ENCODE data around the gene SOX10. TPM values are rescaled to one million over a fixed set of nuclear protein-coding genes. Genes with fewer than 3 reads are reported as not detected.

Gene SOX10
- total and polyA plus RNA-seq, 9 of the 15 experiments (the other 6 are each of a cell fraction or from before 2014, with no cell fraction given), result not detected

DNA sequence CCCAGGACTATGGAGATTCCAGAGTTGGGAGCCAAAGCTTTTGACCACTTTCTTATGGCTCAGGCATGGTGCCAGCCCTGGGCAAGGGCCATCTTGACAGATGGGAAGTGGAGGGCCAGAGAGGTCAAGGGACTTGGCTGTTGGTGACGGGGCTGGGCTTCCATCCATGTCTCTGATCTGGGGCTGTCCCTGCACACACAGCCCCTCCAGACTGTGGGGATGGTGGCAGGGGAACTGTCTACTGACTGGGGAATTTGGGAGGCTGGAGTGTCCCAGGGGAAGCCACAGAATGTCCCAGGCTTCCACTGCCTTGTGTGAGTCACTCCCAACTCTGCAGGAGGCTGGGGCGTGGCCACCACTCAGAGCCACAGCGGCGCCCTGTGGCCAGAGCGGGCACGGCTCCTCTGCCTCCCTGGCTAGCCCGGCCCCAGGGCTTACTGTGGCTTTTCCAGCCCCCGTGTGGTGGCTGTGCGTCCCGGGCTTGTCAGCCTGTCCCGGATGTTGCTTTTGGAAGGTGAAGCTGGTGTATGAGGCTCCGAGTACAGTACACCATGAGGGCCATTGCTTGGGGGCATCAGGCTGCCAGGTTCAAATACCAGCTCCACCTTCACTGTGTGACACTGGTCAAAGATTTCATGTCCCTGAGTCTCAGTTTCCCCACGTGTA lies 50.5 kb downstream of the SOX10 start:
- Histone ChIP-seq H4K20me1 (replicated peaks; ENCODE audit: control insufficient read depth, insufficient read depth, low read length) (no peaks in the 10 kb centered on the region), H3K4me2 (ENCODE audit: insufficient read depth, low read length) (peak overlapping the region; percentile 63), H3K27ac (ENCODE audit: extremely low read depth, low read depth, low read length) (peak overlapping the region; percentile 73), H3K9ac (ENCODE audit: insufficient read depth in 1 of 2, low read depth in 2 of 2, low read length in 2 of 2) (peak overlapping the region; percentile 38 to 68), H2AFZ (ENCODE audit: low read depth, low read length) (peak overlapping the region; percentile 91), H3K27me3 (ENCODE audit: control insufficient read depth in 2 of 2, insufficient read depth in 2 of 2, low read length in 2 of 2) (no peaks in the 10 kb centered on the region), H3K9me3 (replicated peaks; ENCODE audit: control insufficient read depth, insufficient read depth, low read depth, low read length) (no peaks in the 10 kb centered on the region), H3K9me1 (ENCODE audit: control insufficient read depth, insufficient read depth, low read length) (no peaks in the 10 kb centered on the region), H3K4me1 (replicated peaks in 1 of 2; ENCODE audit: control insufficient read depth in 2 of 2, insufficient read depth in 2 of 2, low read length in 2 of 2) (peaks cover 9 to 24% of the 10 kb centered on the region in 2 experiments; a peak in 4 of 5 replicates), H3K4me3 (no peak overlapping the region), H3K36me3 (ENCODE audit: control insufficient read depth, insufficient read depth, low read length) (peaks cover 5% of the 10 kb centered on the region; the same call in 1 of the 3 replicates), H3K79me2 (ENCODE audit: control insufficient read depth, insufficient read depth, low read length) (no peaks in the 10 kb centered on the region)
- peak; percentile 93 for FAIRE-seq
- CTCF ChIA-PET (ENCODE audit: low intra/inter-chr PET ratio), result interaction anchor here (0.5 to 1.4 kb wide), 3 partner anchors 46 to 142 kb away, joined by 3 to 5 read pairs (median 3); no protein-coding TSS in a partner anchor
- peak; percentile 100 for ATAC-seq
- in situ Hi-C loops (cut with MboI), result no loop called here
- peak; percentile 87 to 91 (median 88) for DNase-seq (ENCODE audit: extremely low read depth in 1 of 4, low spot score in 3 of 4)
- WGBS (ENCODE audit: insufficient coverage, low coverage, missing lambda C conversion rate), result under 1% methylated on average over 12 of the region's 13 CpGs
- POLR2A ChIA-PET, result interaction anchor here (0.5 to 2.0 kb wide), 5 partner anchors 20 to 268 kb away, joined by 3 to 6 read pairs (median 4); partner anchors contain the start of genes C22orf23, MAFF, MICALL1 and POLR2F
- intact Hi-C loops (cut with micrococcal nuclease), result no loop called here
- no TSS peak for BruUV-seq (replicated peaks)
- peak; percentile 97 for TF ChIP-seq ZNF764 (CRISPR knock-in tag; IDR thresholded peaks at IDR 0.05; ENCODE audit: low read depth)
- TF ChIP-seq SMC3 (conservative IDR thresholded peaks at IDR 0.05; ENCODE audit: insufficient read depth, low read depth, low read length), result peak; percentile 79
- TF ChIP-seq MTA3 (IDR thresholded peaks at IDR 0.05; ENCODE audit: borderline replicate concordance), result 0 out of 2 replicates have a peak, but pooled peaks have one; percentile 41
- TF ChIP-seq, protein P1, sequence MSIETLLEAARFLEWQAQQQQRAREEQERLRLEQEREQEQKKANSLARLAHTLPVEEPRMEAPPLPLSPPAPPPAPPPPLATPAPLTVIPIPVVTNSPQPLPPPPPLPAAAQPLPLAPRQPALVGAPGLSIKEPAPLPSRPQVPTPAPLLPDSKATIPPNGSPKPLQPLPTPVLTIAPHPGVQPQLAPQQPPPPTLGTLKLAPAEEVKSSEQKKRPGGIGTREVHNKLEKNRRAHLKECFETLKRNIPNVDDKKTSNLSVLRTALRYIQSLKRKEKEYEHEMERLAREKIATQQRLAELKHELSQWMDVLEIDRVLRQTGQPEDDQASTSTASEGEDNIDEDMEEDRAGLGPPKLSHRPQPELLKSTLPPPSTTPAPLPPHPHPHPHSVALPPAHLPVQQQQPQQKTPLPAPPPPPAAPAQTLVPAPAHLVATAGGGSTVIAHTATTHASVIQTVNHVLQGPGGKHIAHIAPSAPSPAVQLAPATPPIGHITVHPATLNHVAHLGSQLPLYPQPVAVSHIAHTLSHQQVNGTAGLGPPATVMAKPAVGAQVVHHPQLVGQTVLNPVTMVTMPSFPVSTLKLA (conservative IDR thresholded peaks at IDR 0.05), result peak; percentile 41 to 47; a peak in 2 of 4 replicates
- peak; percentile 43; the same call in 1 of the 2 replicates for TF ChIP-seq SMARCE1 (IDR thresholded peaks at IDR 0.05)
- TF ChIP-seq MEIS2 (IDR thresholded peaks at IDR 0.05; ENCODE audit: partially characterized antibody), result peak; percentile 30
- TF ChIP-seq, protein P2, sequence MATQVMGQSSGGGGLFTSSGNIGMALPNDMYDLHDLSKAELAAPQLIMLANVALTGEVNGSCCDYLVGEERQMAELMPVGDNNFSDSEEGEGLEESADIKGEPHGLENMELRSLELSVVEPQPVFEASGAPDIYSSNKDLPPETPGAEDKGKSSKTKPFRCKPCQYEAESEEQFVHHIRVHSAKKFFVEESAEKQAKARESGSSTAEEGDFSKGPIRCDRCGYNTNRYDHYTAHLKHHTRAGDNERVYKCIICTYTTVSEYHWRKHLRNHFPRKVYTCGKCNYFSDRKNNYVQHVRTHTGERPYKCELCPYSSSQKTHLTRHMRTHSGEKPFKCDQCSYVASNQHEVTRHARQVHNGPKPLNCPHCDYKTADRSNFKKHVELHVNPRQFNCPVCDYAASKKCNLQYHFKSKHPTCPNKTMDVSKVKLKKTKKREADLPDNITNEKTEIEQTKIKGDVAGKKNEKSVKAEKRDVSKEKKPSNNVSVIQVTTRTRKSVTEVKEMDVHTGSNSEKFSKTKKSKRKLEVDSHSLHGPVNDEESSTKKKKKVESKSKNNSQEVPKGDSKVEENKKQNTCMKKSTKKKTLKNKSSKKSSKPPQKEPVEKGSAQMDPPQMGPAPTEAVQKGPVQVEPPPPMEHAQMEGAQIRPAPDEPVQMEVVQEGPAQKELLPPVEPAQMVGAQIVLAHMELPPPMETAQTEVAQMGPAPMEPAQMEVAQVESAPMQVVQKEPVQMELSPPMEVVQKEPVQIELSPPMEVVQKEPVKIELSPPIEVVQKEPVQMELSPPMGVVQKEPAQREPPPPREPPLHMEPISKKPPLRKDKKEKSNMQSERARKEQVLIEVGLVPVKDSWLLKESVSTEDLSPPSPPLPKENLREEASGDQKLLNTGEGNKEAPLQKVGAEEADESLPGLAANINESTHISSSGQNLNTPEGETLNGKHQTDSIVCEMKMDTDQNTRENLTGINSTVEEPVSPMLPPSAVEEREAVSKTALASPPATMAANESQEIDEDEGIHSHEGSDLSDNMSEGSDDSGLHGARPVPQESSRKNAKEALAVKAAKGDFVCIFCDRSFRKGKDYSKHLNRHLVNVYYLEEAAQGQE (IDR thresholded peaks at IDR 0.05; ENCODE audit: borderline replicate concordance), result peak; percentile 74
- TF ChIP-seq, protein P2 (CRISPR knock-in tag; IDR thresholded peaks at IDR 0.05; ENCODE audit: low read depth), result no peak
- TF ChIP-seq, protein P3, sequence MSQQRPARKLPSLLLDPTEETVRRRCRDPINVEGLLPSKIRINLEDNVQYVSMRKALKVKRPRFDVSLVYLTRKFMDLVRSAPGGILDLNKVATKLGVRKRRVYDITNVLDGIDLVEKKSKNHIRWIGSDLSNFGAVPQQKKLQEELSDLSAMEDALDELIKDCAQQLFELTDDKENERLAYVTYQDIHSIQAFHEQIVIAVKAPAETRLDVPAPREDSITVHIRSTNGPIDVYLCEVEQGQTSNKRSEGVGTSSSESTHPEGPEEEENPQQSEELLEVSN (IDR thresholded peaks at IDR 0.05; ENCODE audit: borderline replicate concordance in 1 of 2, extremely low read depth in 1 of 2, insufficient read depth in 1 of 2, insufficient read length in 1 of 2, low read depth in 1 of 2, low read length in 1 of 2, poor library complexity in 1 of 2, severe bottlenecking in 1 of 2), result peak in 1 of 2 experiments; percentile 15
